HG03060 (cell line): Measurements from ENCODE around the gene PHF23.

ENCODE experiments used
- ATAC-seq: cut with Tn5 transposase; IDR thresholded peaks from one replicate; pipeline ENCODE4 v1.9.1; 2021; ENCODE audit warnings: low read depth, moderate number of reproducible peaks; ENCODE audit not compliant: unreplicated experiment

The PHF23 gene

DNA sequence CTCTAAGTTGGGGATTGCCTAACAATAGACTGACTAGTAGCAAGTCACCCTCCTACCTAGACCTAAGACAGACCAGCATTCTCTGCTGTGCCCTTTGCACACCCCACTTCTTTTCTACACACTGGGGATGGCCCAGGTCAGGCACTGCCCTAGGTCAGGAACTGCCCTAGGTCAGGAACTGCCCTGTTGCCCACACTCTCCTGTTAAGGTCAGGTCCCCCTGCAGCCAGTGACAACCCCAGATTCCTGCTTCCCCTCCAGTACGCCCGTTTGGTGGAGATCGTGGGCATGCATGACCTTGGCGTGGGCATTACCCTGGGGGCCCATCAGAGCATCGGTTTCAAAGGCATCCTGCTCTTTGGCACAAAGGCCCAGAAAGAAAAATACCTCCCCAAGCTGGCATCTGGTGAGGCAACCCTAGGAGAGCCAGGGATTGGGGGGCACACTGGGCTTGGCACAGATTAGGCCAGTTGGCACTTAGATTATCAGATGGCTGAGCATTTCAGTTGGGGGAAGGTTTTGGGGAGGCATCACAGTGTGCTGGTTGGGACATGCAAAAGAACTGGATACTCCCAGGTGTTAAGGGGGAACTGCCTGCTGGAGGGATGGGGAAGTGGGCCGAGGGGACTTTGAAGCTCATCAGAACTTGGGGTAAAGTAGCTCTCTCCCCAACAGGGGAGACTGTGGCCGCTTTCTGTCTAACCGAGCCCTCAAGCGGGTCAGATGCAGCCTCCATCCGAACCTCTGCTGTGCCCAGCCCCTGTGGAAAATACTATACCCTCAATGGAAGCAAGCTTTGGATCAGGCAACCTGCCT lies 17.8 kb downstream of the PHF23 start:
- ATAC-seq: no peak

DNA sequence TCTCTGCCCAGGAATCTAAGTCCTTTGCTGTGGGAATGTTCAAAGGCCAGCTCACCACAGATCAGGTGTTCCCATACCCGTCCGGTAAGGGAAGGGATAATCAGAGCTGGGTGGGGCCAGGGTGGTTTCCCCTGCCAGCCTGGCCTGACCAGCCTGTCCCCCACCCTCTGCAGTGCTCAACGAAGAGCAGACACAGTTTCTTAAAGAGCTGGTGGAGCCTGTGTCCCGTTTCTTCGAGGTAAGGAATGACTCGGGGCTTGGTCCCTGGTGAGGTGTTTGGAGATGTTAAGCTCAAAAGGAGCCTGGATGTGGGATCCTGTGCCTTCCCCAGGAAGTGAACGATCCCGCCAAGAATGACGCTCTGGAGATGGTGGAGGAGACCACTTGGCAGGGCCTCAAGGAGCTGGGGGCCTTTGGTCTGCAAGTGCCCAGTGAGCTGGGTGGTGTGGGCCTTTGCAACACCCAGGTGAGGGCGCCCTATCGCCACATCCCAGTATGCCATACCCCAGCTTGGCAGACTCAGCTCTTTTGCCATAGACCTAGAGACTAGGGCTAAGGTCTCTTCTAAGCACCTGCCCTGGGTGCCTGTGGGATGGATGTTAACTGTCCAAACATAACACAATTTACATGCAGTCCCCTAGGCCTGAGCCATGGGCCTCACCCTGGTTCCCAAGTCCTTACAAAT lies 18.5 kb downstream of the PHF23 start:
- ATAC-seq: no peak

GRCh38 chr17:7219812-7220592 lies 19.3 kb downstream of the PHF23 start, which contains the start of the genes ACADVL and DLG4:
TSS of gene ACADVL (plus strand) at chr17:7219938. CDS start at chr17:7219985, 47 bp downstream.
TSS of gene DLG4 (minus strand) at chr17:7219836.
- ATAC-seq: no peak

GRCh38 chr17:7219229-7219811 lies 19.9 kb downstream of the PHF23 start:
- ATAC-seq: no peak

- no peak for ATAC-seq
Measured at GRCh38 chr17:7218758-7219157, 20.5 kb downstream of the PHF23 start.

GRCh38 chr17:7218166-7218565 lies 21.1 kb downstream of the PHF23 start:
- no peak for ATAC-seq

DNA sequence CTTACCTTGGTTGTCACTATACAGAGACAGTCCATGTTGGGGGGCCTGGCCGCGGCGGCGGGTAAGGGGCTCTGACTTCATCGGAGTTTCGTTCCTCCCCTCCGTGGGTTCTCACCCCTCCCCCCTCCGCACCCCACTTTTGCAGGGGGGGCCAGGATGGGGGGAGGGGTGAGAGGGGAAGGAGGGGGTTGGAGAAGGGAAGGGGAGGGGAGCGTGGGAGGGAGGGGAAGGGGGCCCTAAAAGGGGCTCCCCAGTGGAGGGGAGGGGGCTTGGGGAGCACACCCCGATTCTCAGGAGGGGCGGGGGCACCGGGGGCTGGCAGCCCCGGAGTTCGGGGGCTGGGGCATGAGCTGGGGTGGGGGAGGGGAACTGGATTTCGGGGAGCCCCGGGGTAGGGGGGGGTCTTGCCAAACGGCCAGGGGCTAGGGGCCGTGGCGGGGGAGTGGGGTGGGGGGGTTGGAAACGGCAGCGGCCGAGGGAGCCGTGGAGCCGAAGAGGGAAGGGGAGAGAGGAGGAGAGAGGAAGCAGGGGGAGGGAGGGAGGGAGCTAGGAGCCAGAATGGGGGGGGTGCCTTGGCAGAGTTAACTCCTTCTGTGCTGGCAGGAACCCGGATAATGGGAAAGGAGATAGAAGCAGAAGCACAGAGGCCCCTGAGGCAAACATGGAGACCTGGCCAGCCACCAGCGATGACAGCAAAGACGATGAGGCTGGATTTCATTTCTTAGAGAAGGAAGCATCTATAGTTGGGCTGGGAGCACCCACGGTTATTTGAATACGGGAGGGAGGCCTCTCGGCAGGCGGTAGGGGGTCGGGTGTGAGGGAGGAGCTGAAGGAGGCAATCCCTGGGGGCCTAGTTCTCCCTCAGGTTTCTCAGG lies 21.9 kb downstream of the PHF23 start:
- ATAC-seq: no peak

DNA sequence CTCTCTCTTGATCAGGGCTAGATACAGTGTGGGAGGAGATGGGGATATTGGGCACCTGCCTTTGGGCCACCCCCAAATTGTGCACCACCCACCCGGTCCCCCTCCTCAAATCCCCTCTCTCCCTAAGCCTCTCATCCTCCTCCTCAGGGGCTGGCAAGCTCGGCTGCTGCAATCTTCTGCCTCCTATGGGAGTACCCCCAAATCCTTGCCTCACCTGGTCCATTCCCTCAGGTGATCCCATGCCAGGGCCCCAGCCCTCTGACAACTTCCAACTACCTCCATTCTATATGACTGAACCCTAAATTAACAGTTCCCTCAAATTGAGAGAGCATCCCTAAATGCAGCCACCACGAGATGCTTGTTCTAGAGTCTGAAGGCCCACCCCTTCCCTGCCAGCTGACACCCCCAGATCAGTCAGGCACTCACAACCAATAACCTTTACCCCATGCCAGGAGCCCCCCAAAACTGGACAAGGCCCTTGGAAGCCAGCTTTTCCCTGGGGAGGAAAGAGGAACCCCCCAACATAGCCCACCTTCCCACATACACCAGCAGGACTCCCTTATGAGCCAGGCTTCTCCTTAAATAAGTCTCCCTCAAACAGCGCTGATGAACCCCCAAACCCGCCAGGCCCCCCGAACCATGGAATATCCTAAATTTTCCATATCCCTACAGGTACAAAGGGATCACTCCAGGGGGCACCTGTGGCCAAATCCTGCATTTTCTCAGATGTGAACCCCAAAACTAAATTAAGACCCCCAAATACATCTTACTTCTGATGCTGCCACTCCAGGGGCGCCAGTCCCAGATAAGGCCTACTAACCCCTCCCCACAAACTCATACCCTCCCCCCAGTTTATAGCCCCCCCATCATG lies 22.8 kb downstream of the PHF23 start:
- no peak for ATAC-seq

- no peak for ATAC-seq
Measured at GRCh38 chr17:7215652-7216180, 23.5 kb downstream of the PHF23 start.

DNA sequence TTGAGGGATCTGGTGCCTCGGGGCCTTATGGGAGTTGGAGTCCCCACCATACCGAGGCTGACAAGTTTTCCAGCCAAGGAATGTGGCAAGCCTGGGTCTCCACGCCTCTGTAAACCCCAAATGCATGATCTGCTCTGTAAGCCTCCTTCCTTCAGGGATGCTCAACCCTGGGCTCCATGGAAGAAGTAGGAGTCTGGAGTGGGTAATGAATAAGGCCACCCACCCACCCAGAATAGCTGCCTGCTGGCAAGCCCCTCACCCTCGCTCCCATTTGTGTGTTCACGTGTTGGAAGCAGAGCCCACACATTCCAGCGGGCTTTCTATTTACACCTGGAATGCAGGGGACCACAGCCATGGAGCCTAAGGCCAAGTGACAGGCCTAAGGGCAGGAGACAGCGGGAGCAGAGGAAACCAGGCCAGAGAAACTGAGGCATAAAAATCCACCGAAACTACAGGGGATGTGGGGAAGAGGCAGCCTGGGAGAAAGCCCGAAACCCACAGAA lies 24.1 kb downstream of the PHF23 start:
- no peak for ATAC-seq

DNA sequence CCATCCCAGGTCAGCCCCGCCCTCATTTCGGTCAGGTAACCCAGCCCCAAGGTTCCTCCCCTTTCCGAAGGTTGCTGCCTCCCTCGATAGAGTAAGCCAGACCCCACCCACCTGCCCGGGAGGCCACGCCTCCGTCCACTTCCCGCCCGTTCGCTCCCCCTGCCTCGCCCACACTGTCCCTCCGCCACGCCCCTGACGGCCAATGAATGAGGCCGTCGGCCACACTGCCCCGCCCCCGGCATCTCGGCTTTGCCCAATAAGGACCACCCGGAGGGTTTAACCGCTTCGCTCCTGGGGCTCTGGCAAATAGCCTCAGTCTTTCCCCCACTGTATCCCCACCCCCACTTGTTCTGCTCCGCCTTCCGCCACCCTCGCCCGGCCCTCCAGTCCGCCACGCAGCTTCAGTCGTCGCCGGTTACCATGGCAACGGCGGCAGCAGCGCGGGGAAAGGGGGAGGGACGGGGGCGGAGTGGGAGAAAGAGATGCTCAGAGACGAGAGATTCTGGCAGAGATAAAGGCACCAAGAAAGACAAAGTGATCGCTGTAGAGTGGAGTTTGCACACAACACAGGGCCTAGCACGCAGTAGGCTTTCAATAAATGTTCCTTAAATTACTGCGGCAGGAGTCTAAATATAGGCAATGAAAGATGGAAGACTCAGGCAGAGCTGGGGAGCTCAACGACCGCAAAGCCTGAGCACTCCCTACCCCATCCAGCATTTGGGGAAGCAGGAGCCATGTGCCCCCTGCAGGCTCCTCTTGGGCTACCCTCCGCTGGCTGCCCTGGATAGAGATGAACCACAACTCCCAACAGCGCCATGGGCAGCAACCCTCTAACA lies 24.7 kb downstream of the PHF23 start:
- peak; percentile 59 for ATAC-seq

- ATAC-seq: no peak
Measured at GRCh38 chr17:7213895-7214299, 25.4 kb downstream of the PHF23 start.

DNA sequence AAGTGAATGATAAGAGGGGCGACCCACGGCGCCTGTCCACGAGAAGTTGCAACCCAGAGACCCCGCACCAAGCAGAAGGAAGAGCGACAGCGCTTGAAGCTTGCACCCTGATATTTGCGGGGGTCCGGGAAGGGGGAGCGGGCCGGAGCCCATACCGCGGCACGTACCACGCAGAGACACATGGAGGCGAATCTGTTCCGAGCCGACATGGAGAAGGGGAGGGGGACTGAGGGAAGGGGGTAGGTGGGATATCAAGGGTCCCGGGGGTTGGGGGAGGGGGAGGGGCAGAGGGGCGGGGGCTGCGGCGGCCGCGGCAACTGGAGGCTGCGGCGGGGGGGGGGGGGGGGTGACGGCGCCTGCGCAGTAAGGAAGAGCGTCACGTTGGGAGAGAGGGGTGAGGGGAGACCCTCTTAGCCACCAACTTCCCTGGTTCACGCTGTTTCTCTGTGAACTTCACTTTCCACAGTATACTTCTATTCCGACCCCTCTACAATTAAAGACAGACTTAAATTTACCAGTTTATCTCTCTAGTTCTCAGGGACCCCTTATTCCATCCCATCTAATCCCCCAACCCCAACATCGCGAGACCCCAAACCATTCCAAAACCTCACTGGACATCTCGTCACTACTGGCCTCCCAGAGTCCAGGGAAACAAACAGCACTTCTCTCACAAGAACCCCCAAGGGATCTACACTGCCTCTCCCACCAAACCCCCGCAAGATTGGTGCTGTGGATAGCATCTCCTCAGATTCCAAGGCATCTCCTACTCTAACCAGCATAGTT lies 27.6 kb downstream of the PHF23 start:
- no peak for ATAC-seq

DNA sequence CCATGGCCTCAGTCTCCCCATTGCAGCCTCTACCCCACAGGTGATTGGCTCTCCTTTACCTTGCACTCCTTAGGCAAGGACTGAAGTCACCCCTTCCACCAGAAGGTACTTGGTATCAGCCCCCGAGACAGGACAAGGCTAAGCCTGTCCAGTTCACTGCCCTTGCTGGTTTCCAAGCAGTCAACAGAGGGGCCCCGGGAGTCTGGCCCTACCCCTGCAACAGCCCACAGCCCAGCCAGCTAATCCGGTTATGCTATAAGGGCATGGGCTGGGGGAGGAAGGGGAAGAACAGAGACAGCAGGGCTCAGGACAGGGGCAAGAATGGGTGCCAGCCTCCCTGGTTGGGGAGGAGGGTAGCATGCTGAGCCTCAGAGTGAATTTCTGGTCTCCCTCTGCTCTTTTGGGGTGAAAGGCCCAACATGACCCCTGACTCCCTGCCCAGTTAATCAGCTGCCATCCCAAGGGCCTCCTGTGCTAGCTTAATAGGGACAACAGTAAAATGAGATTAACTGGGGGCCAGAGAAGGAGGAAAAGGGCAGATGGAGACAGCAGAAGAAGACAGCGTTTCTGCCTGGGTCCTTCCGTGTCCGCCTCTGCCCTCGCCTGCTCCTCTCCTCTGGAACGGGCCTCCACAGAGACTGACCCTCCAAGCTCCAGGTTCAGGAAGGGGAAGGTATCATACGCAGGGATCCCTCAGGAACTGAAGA lies 30.4 kb downstream of the PHF23 start:
- no peak for ATAC-seq

DNA sequence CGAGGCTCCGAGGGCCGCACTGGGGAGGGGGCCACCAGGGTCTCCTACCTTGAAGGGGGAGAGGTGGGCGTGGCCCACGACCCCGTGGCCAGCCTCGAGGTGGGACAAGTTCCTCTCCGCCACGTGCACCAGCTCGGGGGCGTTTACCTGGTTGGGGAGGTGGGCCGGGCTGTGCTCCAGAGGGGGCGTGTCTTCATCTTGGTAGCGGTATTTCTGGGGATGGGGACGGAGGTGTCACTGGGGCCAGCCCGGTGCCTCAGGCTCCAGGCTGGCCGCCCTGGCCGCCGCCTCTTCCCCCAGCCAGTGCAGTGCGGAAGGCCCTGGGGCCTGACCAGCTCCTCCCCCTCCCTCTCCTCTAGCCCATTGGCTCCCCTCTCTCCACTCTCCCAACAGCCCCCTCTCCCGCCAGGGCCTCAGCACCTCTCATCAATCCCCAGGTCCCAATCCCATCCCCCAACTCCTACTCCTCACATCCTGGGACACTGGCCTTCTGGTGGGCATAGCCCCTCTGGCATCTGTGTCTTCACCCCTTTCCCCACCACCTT lies 31.2 kb downstream of the PHF23 start:
- ATAC-seq: no peak
